ENCODE data around the gene ATP11A. TPM values are rescaled to one million over a fixed set of nuclear protein-coding genes. Genes with fewer than 3 reads are reported as not detected.

Gene ATP11A
- total and polyA plus RNA-seq, 9 of the 15 experiments (the other 6 are each of a cell fraction or from before 2014, with no cell fraction given) = 0.38 to 34.2 (median 4.2) TPM

DNA sequence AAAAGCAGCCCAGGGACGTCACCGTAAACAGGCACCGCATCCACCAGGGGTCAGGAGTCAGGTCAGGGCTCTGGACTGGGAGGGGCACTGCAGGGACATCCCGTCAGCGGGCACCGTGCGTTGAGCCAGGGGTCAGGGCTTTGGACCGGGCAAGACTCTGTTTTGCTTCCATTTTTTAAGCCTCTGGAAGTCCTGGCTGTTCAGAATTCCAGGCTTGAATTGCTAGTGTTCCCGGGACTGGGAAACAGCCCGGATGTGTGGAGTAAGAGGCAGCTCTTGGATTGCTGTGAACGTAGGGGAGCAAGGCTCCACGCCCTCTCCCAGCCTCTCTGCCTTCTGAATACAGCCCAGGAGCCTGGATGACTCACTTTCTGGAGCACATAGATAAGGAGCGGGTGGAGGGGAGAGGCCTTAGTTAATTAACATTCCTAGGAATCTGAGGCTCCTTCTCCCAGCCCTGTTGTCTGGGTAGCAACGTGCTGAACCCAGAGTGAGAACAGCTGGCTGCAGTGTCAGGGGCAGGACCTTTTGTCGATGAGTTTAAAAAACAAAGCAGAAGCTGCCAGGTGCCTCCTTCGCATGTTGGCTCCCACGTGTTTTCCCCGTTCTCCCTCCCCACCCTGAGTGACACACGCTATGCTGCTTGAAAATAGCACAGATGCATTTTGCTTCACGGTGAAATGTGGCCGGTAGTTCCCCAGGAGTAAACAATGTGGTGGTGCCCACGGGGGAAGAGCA is 21.9 kb downstream of the ATP11A start (continued):
- TF ChIP-seq, protein P1, sequence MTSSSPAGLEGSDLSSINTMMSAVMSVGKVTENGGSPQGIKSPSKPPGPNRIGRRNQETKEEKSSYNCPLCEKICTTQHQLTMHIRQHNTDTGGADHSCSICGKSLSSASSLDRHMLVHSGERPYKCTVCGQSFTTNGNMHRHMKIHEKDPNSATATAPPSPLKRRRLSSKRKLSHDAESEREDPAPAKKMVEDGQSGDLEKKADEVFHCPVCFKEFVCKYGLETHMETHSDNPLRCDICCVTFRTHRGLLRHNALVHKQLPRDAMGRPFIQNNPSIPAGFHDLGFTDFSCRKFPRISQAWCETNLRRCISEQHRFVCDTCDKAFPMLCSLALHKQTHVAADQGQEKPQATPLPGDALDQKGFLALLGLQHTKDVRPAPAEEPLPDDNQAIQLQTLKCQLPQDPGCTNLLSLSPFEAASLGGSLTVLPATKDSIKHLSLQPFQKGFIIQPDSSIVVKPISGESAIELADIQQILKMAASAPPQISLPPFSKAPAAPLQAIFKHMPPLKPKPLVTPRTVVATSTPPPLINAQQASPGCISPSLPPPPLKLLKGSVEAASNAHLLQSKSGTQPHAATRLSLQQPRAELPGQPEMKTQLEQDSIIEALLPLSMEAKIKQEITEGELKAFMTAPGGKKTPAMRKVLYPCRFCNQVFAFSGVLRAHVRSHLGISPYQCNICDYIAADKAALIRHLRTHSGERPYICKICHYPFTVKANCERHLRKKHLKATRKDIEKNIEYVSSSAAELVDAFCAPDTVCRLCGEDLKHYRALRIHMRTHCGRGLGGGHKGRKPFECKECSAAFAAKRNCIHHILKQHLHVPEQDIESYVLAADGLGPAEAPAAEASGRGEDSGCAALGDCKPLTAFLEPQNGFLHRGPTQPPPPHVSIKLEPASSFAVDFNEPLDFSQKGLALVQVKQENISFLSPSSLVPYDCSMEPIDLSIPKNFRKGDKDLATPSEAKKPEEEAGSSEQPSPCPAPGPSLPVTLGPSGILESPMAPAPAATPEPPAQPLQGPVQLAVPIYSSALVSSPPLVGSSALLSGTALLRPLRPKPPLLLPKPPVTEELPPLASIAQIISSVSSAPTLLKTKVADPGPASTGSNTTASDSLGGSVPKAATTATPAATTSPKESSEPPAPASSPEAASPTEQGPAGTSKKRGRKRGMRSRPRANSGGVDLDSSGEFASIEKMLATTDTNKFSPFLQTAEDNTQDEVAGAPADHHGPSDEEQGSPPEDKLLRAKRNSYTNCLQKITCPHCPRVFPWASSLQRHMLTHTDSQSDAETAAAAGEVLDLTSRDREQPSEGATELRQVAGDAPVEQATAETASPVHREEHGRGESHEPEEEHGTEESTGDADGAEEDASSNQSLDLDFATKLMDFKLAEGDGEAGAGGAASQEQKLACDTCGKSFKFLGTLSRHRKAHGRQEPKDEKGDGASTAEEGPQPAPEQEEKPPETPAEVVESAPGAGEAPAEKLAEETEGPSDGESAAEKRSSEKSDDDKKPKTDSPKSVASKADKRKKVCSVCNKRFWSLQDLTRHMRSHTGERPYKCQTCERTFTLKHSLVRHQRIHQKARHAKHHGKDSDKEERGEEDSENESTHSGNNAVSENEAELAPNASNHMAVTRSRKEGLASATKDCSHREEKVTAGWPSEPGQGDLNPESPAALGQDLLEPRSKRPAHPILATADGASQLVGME (CRISPR knock-in tag; IDR thresholded peaks at IDR 0.05) = no peak
- TF ChIP-seq ZNF282 (CRISPR knock-in tag; IDR thresholded peaks at IDR 0.05) = no peak
- TF ChIP-seq POLR3A (IDR thresholded peaks at IDR 0.05; ENCODE audit: borderline replicate concordance, extremely low read depth, insufficient read depth, insufficient read length) = no peak
- no peak for TF ChIP-seq RBM15 (IDR thresholded peaks at IDR 0.05; ENCODE audit: insufficient read depth, low read length)
- TF ChIP-seq ZNF79 (CRISPR knock-in tag; IDR thresholded peaks at IDR 0.05; ENCODE audit: low read depth) = no peak
- no peak for TF ChIP-seq CREB5 (CRISPR knock-in tag; IDR thresholded peaks at IDR 0.05)
- TF ChIP-seq PCBP2 (IDR thresholded peaks at IDR 0.05; ENCODE audit: low read depth, low read length, poor library complexity, severe bottlenecking) = no peak
- no peak for TF ChIP-seq ZFX (CRISPR knock-in tag; IDR thresholded peaks at IDR 0.05)
- peak; percentile 79 to 87; a peak in 3 of 4 replicates for TF ChIP-seq TBL1XR1 (IDR thresholded peaks at IDR 0.05; ENCODE audit: low read length in 2 of 2)
- no peak for TF ChIP-seq SNRNP70 (optimal IDR thresholded peaks at IDR 0.05; ENCODE audit: low read depth, low read length)
- TF ChIP-seq HDAC1 (IDR thresholded peaks at IDR 0.05) = peak in 1 of 2 experiments; percentile 96; a peak in 2 of 4 replicates
- peak; percentile 57; the same call in 1 of the 2 replicates for TF ChIP-seq CREM (IDR thresholded peaks at IDR 0.05; ENCODE audit: low read depth)
- peak; percentile 66 to 86; a peak in 2 of 4 replicates for TF ChIP-seq RCOR1 (IDR thresholded peaks at IDR 0.05; ENCODE audit: borderline replicate concordance in 1 of 2, low read depth in 2 of 2, low read length in 2 of 2)
- TF ChIP-seq TCF3 (CRISPR knock-in tag; IDR thresholded peaks at IDR 0.05) = peak; percentile 93
- peak; percentile 63 for TF ChIP-seq JUNB (CRISPR knock-in tag; conservative IDR thresholded peaks at IDR 0.05)
- TF ChIP-seq SAP30 (IDR thresholded peaks at IDR 0.05; ENCODE audit: borderline replicate concordance, insufficient read depth, low read depth, low read length, poor library complexity, severe bottlenecking) = peak; percentile 62
- no peak for TF ChIP-seq MBD1 (CRISPR knock-in tag; IDR thresholded peaks at IDR 0.05)
- TF ChIP-seq ZC3H11A (IDR thresholded peaks at IDR 0.05; ENCODE audit: low read depth, low read length) = no peak
- peak in 1 of 2 experiments; percentile 74; a peak in 2 of 4 replicates for TF ChIP-seq TRIM24 (IDR thresholded peaks at IDR 0.05)
